Caco-2 (cell line): ENCODE data around the gene RAP1GAP2. TPM values are rescaled to one million over a fixed set of nuclear protein-coding genes. Genes with fewer than 3 reads are reported as not detected.
"Not testable (repeated sequence)": the region's sequence is repeated elsewhere in the genome, so short reads cannot be mapped to it uniquely, and the experiment has no call there.

Experiments used
- BruUV-seq: library from RNA; stranded (reverse); fragments of 400-500 nt; replicated peaks from 2 replicates; lab custom pipeline; 2021; lab: Mats Ljungman, UMichigan
- CTCF ChIA-PET: fragments of 300-600 bp; sonication (Branson Sonifier 250); formaldehyde crosslinking; loops from one replicate; lab custom pipeline; 2022; ENCODE audit warnings: antibody characterized with exemption; lab: Charles Lee
- POLR2A ChIA-PET: fragments of 300-600 bp; sonication (Branson Sonifier 250); formaldehyde crosslinking; loops from one replicate; lab custom pipeline; 2022; ENCODE audit warnings: antibody characterized with exemption; lab: Charles Lee
- DNase-seq, 2 experiments: peaks; one replicate each; pipeline versions ENCODE4 v3.0.0 to v3.0.0-alpha.2; 2020 to 2022
- H3K27me3 ChIP-seq: replicated peaks from 2 replicates; pipeline ENCODE4 v1.6.0; 2011; ENCODE audit warnings: low read length; ENCODE audit not compliant: control insufficient read depth, insufficient read depth
- H3K36me3 ChIP-seq: 2 replicates; pipeline ENCODE4 v1.5.1; 2011; ENCODE audit warnings: low read length; ENCODE audit not compliant: control insufficient read depth, insufficient read depth
- H3K4me1 ChIP-seq: fragments of 250-450 bp; sonication (Bioruptor Pico); 2 replicates; pipeline ENCODE4 v1.5.1; 2020; ENCODE audit warnings: mild to moderate bottlenecking
- H3K4me3 ChIP-seq: 2 replicates; pipeline ENCODE4 v1.5.1; 2011; ENCODE audit warnings: low read depth, mild to moderate bottlenecking, control low read depth, low read length
- H3K9me3 ChIP-seq: fragments of 250-450 bp; sonication (Bioruptor Pico); 2 replicates; pipeline ENCODE4 v1.5.1; 2020; ENCODE audit warnings: mild to moderate bottlenecking, moderate library complexity
- H3K27ac Mint-ChIP-seq: one replicate; pipeline ENCODE4 v1.8.0; 2022; ENCODE audit warnings: mixed read lengths; ENCODE audit not compliant: unreplicated experiment
- H3K27me3 Mint-ChIP-seq: one replicate; pipeline ENCODE4 v1.8.0; 2022; ENCODE audit warnings: mixed read lengths; ENCODE audit not compliant: insufficient read depth, unreplicated experiment
- H3K36me3 Mint-ChIP-seq: one replicate; pipeline ENCODE4 v1.8.0; 2022; ENCODE audit warnings: mild to moderate bottlenecking, mixed read lengths; ENCODE audit not compliant: insufficient read depth, unreplicated experiment
- H3K4me1 Mint-ChIP-seq: one replicate; pipeline ENCODE4 v1.8.0; 2022; ENCODE audit warnings: low read depth, mixed read lengths; ENCODE audit not compliant: unreplicated experiment
- H3K4me3 Mint-ChIP-seq: one replicate; pipeline ENCODE4 v1.8.0; 2022; ENCODE audit warnings: mild to moderate bottlenecking, moderate library complexity, mixed read lengths; ENCODE audit not compliant: unreplicated experiment
- H3K9me3 Mint-ChIP-seq: one replicate; pipeline ENCODE4 v1.8.0; 2022; ENCODE audit warnings: mixed read lengths; ENCODE audit not compliant: unreplicated experiment
- intact Hi-C: fragments of 100-400 bp; cut with micrococcal nuclease; formaldehyde crosslinking; loops from one replicate; pipeline ENCODE4 v1.10.0; 2022; ENCODE audit not compliant: unreplicated experiment
- total RNA-seq: library from RNA; stranded (reverse); gene quantifications from 2 replicates; pipeline ENCODE4 v1.2.3, GENCODE V29; 2022
- TF ChIP-seq, protein P1 (sequence below), 2 experiments: fragments of 200-600 bp in 1 of 2; IDR thresholded peaks; 1 replicate in 1 of 2; 2 replicates in 1 of 2; pipeline versions ENCODE4 v1.5.1 to v1.8.0; 2011 to 2022; ENCODE audit warnings: antibody characterized with exemption in 1 of 2, control low read depth in 1 of 2, inconsistent platforms in 1 of 2, low read depth in 1 of 2, low read length in 1 of 2, mild to moderate bottlenecking in 1 of 2, moderate library complexity in 1 of 2; ENCODE audit not compliant: insufficient read depth in 1 of 2, severe bottlenecking in 1 of 2, unreplicated experiment in 1 of 2

Gene RAP1GAP2
- total RNA-seq, 1 experiment from 2014 or later = 45.3 TPM

DNA sequence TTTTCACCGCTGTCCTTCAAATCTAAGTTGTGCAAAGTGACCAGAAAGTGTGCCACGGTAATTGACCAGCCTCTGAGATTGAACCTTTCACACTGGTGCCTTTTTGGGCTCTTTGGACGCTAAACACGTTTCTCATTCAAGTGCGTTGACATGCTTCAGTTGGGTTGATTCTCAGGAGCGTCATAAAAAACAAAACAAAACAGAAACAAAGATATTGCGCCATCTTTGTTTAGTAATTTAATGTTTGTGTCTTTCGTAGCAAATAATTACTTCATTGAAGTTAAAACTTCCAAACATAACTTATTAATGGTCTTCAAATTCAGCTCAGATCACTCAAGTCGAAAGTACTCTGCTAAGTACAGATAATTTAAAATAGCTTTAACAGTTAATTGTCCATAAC lies 187.0 kb downstream of the RAP1GAP2 start:
- Histone ChIP-seq H3K4me3 (no peak overlapping the region), H3K9me3 (no peaks in the 10 kb centered on the region), H3K27me3 (no peaks in the 10 kb centered on the region), H3K36me3 (peaks cover 3% of the 10 kb centered on the region; the same call in 1 of the 2 replicates), H3K4me1 (no peaks in the 10 kb centered on the region)
- ChIA-PET CTCF (no interaction called here), POLR2A (no interaction called here)
- peaks cover 28% of the 10 kb centered on the region for H3K36me3 Mint-ChIP-seq
- no peaks in the 10 kb centered on the region for H3K9me3 Mint-ChIP-seq
- TF ChIP-seq, protein P1, sequence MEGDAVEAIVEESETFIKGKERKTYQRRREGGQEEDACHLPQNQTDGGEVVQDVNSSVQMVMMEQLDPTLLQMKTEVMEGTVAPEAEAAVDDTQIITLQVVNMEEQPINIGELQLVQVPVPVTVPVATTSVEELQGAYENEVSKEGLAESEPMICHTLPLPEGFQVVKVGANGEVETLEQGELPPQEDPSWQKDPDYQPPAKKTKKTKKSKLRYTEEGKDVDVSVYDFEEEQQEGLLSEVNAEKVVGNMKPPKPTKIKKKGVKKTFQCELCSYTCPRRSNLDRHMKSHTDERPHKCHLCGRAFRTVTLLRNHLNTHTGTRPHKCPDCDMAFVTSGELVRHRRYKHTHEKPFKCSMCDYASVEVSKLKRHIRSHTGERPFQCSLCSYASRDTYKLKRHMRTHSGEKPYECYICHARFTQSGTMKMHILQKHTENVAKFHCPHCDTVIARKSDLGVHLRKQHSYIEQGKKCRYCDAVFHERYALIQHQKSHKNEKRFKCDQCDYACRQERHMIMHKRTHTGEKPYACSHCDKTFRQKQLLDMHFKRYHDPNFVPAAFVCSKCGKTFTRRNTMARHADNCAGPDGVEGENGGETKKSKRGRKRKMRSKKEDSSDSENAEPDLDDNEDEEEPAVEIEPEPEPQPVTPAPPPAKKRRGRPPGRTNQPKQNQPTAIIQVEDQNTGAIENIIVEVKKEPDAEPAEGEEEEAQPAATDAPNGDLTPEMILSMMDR (IDR thresholded peaks at IDR 0.05; ENCODE audit: insufficient read depth in 1 of 2, low read depth in 1 of 2, low read length in 1 of 2, severe bottlenecking in 1 of 2, unreplicated experiment in 1 of 2) = no peak
- no peaks in the 10 kb centered on the region for H3K4me1 Mint-ChIP-seq
- no peaks in the 10 kb centered on the region for H3K27me3 Mint-ChIP-seq
- H3K27ac Mint-ChIP-seq = no peak overlapping the region
- no peak overlapping the region for H3K4me3 Mint-ChIP-seq
- no TSS peak for BruUV-seq
- intact Hi-C loops = no loop called here
- DNase-seq = no peak

DNA sequence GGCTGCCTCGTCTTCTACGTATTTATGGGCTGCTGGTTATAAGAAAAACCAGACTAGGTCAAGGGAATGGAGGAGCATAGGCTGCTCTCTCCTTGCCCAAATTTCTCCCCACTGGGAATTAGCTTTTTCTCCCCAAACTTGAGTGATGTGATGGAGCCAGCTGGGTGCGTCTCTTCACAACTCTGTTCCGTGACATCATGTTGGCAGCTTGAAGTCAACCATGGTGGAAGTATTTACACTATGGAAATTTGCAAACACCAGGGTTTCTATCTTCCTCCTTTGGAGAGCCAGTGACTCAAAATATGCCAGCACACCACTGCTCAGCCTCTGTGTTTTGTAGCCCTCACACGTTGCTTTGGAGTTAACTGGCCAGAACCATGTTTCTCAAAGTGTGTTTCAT lies 189.1 kb downstream of the RAP1GAP2 start:
- ChIA-PET CTCF (no interaction called here), POLR2A (no interaction called here)
- no peaks in the 10 kb centered on the region for H3K27me3 ChIP-seq
- no peak overlapping the region for H3K4me3 ChIP-seq
- BruUV-seq = no TSS peak
- H3K27me3 Mint-ChIP-seq = no peaks in the 10 kb centered on the region
- no peaks in the 10 kb centered on the region for H3K4me1 Mint-ChIP-seq
- peaks cover 3% of the 10 kb centered on the region; the same call in 1 of the 2 replicates for H3K36me3 ChIP-seq
- no peak overlapping the region for H3K27ac Mint-ChIP-seq
- H3K36me3 Mint-ChIP-seq = peaks cover 31% of the 10 kb centered on the region
- intact Hi-C loops = no loop called here
- H3K9me3 Mint-ChIP-seq = no peaks in the 10 kb centered on the region
- no peak for DNase-seq
- TF ChIP-seq, protein P1 (IDR thresholded peaks at IDR 0.05; ENCODE audit: insufficient read depth in 1 of 2, low read depth in 1 of 2, low read length in 1 of 2, severe bottlenecking in 1 of 2, unreplicated experiment in 1 of 2) = no peak
- no peak overlapping the region for H3K4me3 Mint-ChIP-seq
- no peaks in the 10 kb centered on the region for H3K9me3 ChIP-seq
- H3K4me1 ChIP-seq = no peaks in the 10 kb centered on the region

DNA sequence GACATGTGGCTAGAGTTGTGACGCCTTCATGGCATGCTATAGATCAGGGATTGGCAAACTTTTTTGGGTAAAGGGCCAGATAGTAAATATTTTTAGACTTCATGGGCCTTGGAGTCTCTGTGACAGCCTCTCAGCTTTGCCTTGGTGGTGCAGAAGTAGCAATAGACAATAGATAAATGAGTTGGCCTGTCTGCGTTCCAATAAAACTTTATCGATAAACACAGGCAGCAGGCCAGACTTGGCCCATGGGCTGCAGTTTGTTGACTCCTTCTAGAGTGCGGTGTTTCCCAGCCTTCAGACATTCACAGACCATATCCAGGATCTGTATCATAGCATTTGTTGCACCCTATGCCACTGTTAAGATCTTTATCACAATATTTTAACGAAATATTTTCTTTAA lies 190.7 kb downstream of the RAP1GAP2 start:
- H3K4me1 Mint-ChIP-seq = no peaks in the 10 kb centered on the region
- ChIA-PET POLR2A (no interaction called here), CTCF (no interaction called here)
- H3K27ac Mint-ChIP-seq = no peak overlapping the region
- no peak overlapping the region for H3K4me3 Mint-ChIP-seq
- no peaks in the 10 kb centered on the region for H3K9me3 Mint-ChIP-seq
- no peaks in the 10 kb centered on the region; the same call in 1 of the 2 replicates for H3K9me3 ChIP-seq
- no peaks in the 10 kb centered on the region for H3K4me1 ChIP-seq
- no peak overlapping the region for H3K4me3 ChIP-seq
- H3K36me3 ChIP-seq = no peaks in the 10 kb centered on the region; the same call in 1 of the 2 replicates
- no TSS peak for BruUV-seq
- TF ChIP-seq, protein P1 (IDR thresholded peaks at IDR 0.05; ENCODE audit: insufficient read depth in 1 of 2, low read depth in 1 of 2, low read length in 1 of 2, severe bottlenecking in 1 of 2, unreplicated experiment in 1 of 2) = no peak
- intact Hi-C loops = no loop called here
- DNase-seq = no peak
- peaks cover 36% of the 10 kb centered on the region for H3K36me3 Mint-ChIP-seq
- no peaks in the 10 kb centered on the region for H3K27me3 ChIP-seq
- H3K27me3 Mint-ChIP-seq = no peaks in the 10 kb centered on the region

DNA sequence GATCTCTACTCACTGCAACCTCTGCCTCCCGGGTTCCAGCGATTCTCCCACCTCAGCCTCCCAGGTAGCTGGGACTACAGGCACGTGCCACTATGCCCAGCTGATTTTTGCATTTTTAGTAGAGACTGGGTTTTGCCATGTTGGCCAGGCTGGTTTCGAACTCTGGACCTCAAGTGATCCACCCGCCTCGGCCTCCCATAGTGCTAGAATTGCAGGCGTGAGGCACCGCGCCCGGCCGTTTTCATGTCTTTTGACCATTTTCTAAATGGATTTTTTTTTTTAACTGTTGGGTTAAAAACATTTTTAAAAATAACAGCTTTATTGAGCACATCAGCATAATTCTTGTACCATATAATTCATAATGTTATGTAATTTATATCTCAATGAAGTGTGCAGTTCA lies 193.2 kb downstream of the RAP1GAP2 start:
- H3K27me3 ChIP-seq, DNase-seq, H3K4me1 Mint-ChIP-seq, BruUV-seq, intact Hi-C loops, POLR2A ChIA-PET, H3K4me3 ChIP-seq, CTCF ChIA-PET, H3K4me3 Mint-ChIP-seq, H3K9me3 ChIP-seq, H3K27me3 Mint-ChIP-seq, H3K36me3 ChIP-seq, H3K9me3 Mint-ChIP-seq, H3K4me1 ChIP-seq, H3K27ac Mint-ChIP-seq: not testable (repeated sequence)
- peaks cover 28% of the 10 kb centered on the region for H3K36me3 Mint-ChIP-seq
